ENCODE data around the gene INTU. TPM values are rescaled to one million over a fixed set of nuclear protein-coding genes. Genes with fewer than 3 reads are reported as not detected.

Gene INTU
- total RNA-seq: 1.6 and 1.7 TPM in 2 replicates

GRCh38 chr4:127632420-127633403 is at the start of gene INTU:
INTU (plus strand) TSS chr4:127632957; CDS start chr4:127633035, 78 bp downstream.

DNA sequence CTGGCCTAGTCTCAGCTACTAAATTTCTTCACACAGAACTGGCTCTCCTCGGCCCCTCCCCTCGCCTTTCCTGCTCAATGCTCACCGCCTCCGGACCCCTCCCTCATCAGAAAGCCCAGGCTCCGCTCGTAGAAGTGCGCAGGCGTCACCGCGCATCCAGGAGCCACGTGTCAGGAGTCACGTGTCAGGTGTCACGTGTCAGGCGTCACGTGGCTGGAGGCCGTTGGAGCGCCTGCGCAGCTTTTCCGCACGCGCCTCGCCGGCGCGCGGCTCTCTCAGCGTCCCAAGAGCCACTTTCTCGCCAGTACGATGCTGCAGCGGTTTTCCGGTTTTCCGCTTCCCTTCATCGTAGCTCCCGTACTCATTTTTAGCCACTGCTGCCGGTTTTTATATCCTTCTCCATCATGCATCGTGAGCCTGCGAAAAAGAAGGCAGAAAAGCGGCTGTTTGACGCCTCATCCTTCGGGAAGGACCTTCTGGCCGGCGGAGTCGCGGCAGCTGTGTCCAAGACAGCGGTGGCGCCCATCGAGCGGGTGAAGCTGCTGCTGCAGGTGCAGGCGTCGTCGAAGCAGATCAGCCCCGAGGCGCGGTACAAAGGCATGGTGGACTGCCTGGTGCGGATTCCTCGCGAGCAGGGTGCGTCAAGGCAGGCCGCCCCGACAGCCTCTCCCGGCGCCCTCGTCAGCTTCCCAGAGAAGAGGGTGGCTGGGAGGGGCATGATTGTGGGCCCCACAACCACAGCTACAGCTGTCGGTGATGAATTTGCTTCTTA is 97.6 kb downstream of the INTU start, which contains the start of gene SLC25A31:
Gene SLC25A31 (plus strand): TSS at position 259 of the 772 bp plus-strand sequence. CDS start 146 bp downstream, at position 405.

Other genes starting within 250 kb of the INTU start
- not detected in 2 replicates for gene SLC25A31, start 97.4 kb downstream of the INTU start, total RNA-seq
- 9.8 and 17.3 TPM in 2 replicates for gene HSPA4L, start 149.4 kb downstream of the INTU start, total RNA-seq
- 16.3 and 17.4 TPM in 2 replicates for gene PLK4, start 247.9 kb downstream of the INTU start, total RNA-seq